Small intestine (tissue), 7 donors: Measurements from ENCODE around the gene BACH2. TPM values are rescaled to one million over a fixed set of nuclear protein-coding genes. Genes with fewer than 3 reads are reported as not detected.

ENCODE experiments used
- DNase-seq, 2 donors: peaks; one replicate each; pipeline versions ENCODE4 v3.0.0 to v3.0.0-alpha.2; 2013
- FAIRE-seq: peaks from 2 replicates; lab custom pipeline; 2012; peaks lifted over from hg19 to GRCh38; lab: Jason Lieb, UNC
- H3K27ac ChIP-seq, 3 donors: one replicate each; pipeline ENCODE4 v1.5.1; 2013; ENCODE audit warnings: low read length in 2 of 3, mild to moderate bottlenecking in 2 of 3, control low read depth in 1 of 3, inconsistent platforms in 1 of 3, low read depth in 1 of 3, moderate library complexity in 1 of 3
- H3K27me3 ChIP-seq, 3 donors: one replicate each; pipeline ENCODE4 v1.6.1; 2013; ENCODE audit warnings: low read length in 3 of 3, inconsistent platforms in 1 of 3; ENCODE audit not compliant: control insufficient read depth in 3 of 3, insufficient read depth in 3 of 3
- H3K36me3 ChIP-seq, 3 donors: one replicate each; pipeline ENCODE4 v1.6.1; 2013; ENCODE audit warnings: low read length in 3 of 3, inconsistent platforms in 1 of 3, low read depth in 1 of 3, mild to moderate bottlenecking in 1 of 3, moderate library complexity in 1 of 3; ENCODE audit not compliant: control insufficient read depth in 3 of 3, insufficient read depth in 2 of 3
- H3K4me1 ChIP-seq, 3 donors: one replicate each; pipeline ENCODE4 v1.6.1; 2013; ENCODE audit warnings: low read length in 2 of 3, inconsistent platforms in 1 of 3, low read depth in 1 of 3, mild to moderate bottlenecking in 1 of 3, moderate library complexity in 1 of 3; ENCODE audit not compliant: control insufficient read depth in 3 of 3, insufficient read depth in 2 of 3
- H3K4me3 ChIP-seq, 3 donors: one replicate each; pipeline ENCODE4 v1.5.1; 2013; ENCODE audit warnings: low read length in 3 of 3, control low read depth in 1 of 3, inconsistent platforms in 1 of 3, low read depth in 1 of 3, mild to moderate bottlenecking in 1 of 3, moderate library complexity in 1 of 3
- H3K9me3 ChIP-seq, 2 donors: one replicate each; pipeline ENCODE4 v1.6.1; 2013; ENCODE audit warnings: low read depth in 1 of 2, low read length in 1 of 2; ENCODE audit not compliant: control insufficient read depth in 2 of 2, insufficient read depth in 1 of 2
- WGBS, 3 donors: extraction: QIAGEN DNeasy Blood & Tissue Kit; methylation state at CpG; one replicate each; pipeline ENCODE4 v1.1.7; 2013; 5-methylcytosine and 5-hydroxymethylcytosine counted together
- polyA plus RNA-seq, 4 donors: library from polyadenylated mRNA; stranded (reverse) in 3 of 4; unstranded in 1 of 4; fragments of 200-250 nt in 3 of 4; fragments of 120-200 nt in 1 of 4; gene quantifications; one replicate each; pipeline versions ENCODE4 v1.2.1 to v1.2.3, GENCODE V29; 2013
- donor health status: healthy with polysubstance abuse.
- donor health status: control.
- donor health status: control.
- donor health status: Bipolar disorder and iron deficiency.
- donor health status: healthy.

BACH2 gene
- polyA plus RNA-seq, 4 donors, result under 0.01 to 1.4 (median 0.67) TPM; not detected in 1

DNA sequence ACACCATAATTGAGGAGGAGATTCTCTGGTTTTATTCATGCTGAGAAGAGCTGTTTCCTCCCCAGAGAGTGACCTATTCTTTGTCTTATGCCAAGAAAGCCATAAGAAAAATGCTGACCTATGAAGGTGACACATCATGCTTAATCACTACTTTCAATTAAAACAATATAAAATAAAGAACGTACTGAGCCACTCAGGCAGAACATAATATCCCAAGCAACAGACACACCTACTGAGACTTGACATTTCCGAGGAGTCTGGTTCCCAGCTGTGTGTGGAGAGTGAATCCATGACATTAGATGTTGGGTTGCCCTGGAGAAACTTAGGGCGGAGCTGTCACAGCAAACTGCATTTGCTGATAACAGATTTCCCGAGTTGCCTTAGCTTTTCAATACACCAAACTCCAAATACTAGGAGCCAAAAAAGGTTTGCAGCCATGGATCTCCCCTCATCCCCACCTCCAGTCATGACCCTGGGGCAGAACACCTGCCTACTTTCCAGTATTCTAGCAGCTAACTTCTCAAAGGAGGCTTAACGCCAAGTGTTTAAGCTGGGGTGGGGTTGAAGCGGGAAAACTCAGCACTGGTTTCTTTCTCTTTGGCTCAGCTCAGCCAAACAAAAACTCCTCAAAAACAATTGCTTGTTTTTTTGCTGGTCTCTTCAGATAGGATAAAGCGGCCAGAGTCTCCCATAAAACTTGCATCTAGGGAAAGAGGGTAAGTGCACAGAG lies 92.2 kb downstream of the BACH2 start:
- no peaks in the 10 kb centered on the region for H3K27me3 ChIP-seq
- FAIRE-seq (no peak), DNase-seq (no peak)
- no peaks in the 10 kb centered on the region for H3K36me3 ChIP-seq
- H3K9me3 ChIP-seq, result no peaks in the 10 kb centered on the region
- no peak overlapping the region for H3K4me3 ChIP-seq
- H3K4me1 ChIP-seq, result no peaks in the 10 kb centered on the region
- 55 to 71% (median 66%) methylated on average over 7 of the region's 7 CpGs for WGBS, 3 donors
- H3K27ac ChIP-seq, result no peak overlapping the region

DNA sequence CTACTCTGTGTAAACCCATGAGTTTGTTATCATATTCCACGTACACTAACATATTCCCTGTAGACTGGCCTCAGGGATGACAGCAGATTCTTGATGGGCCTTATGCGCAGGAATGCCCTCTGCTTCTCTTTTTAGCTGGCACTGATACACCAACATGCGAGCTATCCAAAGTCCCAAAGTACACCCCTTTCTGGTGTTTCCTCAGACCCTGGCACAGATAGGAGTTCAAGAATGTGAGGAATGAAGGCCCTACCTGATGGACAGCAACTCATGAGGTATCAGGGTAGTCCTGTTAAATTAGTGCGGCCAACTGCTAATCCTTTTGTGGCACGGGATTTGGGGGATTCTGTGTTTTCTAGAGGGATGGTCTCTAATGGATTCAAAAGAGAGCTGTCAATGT lies 93.0 kb downstream of the BACH2 start:
- FAIRE-seq (no peak), DNase-seq (no peak)
- Histone ChIP-seq H3K36me3 (no peaks in the 10 kb centered on the region), H3K9me3 (no peaks in the 10 kb centered on the region), H3K27ac (no peak overlapping the region), H3K4me1 (no peaks in the 10 kb centered on the region), H3K27me3 (no peaks in the 10 kb centered on the region), H3K4me3 (no peak overlapping the region)
- WGBS, 3 donors, result 77 to 82% (median 82%) methylated on average over 5 of the region's 5 CpGs

DNA sequence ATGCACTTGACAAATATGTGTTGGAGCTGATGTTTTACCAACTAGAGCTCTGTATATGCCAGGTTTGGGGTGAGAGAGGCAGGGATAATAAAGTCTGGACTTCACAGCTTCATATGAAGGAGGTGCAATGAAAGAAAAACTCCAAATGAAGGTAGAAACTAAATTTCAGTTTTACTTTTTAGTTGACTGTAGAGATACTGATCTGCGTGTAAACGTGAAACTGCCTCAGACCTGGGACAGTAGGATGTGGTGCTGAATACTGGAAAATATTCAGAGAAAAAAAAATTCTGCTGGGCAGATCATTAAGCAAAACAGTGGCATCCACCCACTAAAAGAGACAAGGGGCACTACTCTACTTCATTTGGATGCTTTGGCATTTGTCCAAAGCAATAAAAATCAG lies 94.5 kb downstream of the BACH2 start:
- Histone ChIP-seq H3K27me3 (no peaks in the 10 kb centered on the region), H3K4me1 (no peaks in the 10 kb centered on the region), H3K36me3 (no peaks in the 10 kb centered on the region), H3K27ac (no peak overlapping the region), H3K4me3 (no peak overlapping the region), H3K9me3 (peaks cover 0 to 5% of the 10 kb centered on the region in 2 donors)
- no peak for DNase-seq
- FAIRE-seq, result no peak
- WGBS, 3 donors, result 39 to 51% (median 48%) methylated on average over 2 of the region's 2 CpGs

DNA sequence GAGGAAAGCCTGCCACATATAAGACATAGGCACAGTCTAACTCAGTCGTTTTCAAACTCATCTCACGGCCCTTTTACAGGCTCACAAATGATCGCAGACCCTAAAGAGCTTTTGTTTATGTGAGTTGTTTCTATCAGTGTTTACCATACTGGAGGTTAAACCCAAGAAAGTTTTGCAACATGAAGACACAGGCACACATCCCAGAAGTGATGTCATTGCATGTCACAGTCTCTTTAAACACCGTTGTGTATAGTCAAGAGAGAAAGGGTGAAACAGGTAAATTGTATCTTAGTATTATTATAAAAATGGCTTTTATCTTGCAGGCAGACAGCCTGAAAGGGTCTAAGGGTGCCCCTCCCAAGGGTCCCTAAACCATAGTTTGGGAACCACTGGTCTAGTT lies 96.7 kb downstream of the BACH2 start:
- 78 to 88% (median 88%) methylated on average over 4 of the region's 4 CpGs for WGBS, 3 donors
- no peaks in the 10 kb centered on the region for H3K4me1 ChIP-seq
- DNase-seq (no peak), FAIRE-seq (no peak)
- no peak overlapping the region for H3K27ac ChIP-seq
- H3K4me3 ChIP-seq, result no peak overlapping the region
- no peaks in the 10 kb centered on the region for H3K27me3 ChIP-seq
- peaks cover 0 to 5% of the 10 kb centered on the region in 2 donors for H3K9me3 ChIP-seq
- H3K36me3 ChIP-seq, result no peaks in the 10 kb centered on the region

DNA sequence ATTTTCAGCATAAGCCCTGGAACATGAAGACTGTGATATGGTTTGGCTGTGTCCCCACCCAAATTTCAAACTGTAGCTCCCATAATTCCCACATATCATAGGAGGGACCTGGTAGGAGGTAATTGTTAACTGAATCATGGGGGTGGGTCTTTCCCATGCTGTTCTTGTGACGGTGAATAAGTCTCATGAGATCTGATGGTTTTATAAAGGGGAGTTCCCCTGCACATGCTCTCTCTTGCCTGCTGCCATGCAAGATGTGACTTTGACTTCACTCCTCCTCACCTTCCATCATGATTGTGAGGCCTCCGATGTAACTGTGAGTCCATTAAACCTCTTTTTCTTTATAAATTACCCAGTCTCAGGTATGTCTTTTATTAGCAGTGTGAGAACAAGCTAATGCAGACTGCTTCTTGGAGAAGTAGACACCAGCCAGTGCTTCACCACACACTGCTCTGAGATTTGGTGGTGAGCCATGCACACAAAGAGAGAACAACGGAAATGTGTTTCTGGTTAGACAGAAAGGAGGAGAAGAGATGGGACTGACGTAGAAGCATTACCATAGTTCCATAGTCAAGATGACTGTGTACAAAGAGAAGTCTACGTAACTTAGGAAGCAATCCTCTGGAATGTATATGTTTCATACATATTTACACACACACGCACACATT lies 97.8 kb downstream of the BACH2 start:
- H3K27me3 ChIP-seq, result no peaks in the 10 kb centered on the region
- H3K36me3 ChIP-seq, result no peaks in the 10 kb centered on the region
- H3K27ac ChIP-seq, result no peak overlapping the region
- H3K9me3 ChIP-seq, result peaks cover 0 to 5% of the 10 kb centered on the region in 2 donors
- no peak overlapping the region for H3K4me3 ChIP-seq
- H3K4me1 ChIP-seq, result peaks cover 0 to 5% (median 0%) of the 10 kb centered on the region in 3 donors
- DNase-seq (no peak), FAIRE-seq (no peak)
- 92 to 96% (median 95%) methylated on average over 6 of the region's 6 CpGs for WGBS, 3 donors

DNA sequence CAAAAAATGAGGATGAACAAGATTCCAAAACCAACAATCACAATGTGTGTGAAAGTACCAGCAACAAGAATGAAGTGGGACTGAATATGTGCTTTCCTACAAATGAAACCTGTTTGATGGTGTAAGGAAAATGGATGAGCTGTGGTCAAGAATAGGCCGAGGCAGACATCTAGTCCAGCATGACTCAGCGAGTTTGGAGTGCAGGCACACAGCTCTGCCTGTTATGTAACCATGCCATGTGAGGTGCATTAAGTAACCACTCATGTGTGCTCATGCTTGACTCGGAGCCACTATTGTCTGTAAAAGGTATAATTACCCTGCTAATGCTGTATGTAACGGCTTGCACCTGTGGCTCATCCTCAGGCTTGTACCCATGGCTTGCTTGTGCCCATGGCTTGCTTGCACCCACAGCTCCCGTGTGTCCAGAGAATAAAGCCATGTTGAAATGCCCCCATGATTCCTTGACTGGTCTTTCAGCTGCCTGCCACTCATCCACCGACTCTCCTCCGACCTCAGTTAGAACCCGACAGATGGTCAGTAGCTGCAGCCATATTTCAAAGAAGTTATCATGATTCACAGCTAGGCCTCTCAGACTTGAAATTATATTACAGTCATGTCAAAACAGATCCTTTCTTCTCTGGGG lies 98.7 kb downstream of the BACH2 start:
- H3K4me3 ChIP-seq, result no peak overlapping the region
- peaks cover 0 to 5% (median 0%) of the 10 kb centered on the region in 3 donors for H3K4me1 ChIP-seq
- peaks cover 0 to 5% of the 10 kb centered on the region in 2 donors for H3K9me3 ChIP-seq
- H3K36me3 ChIP-seq, result no peaks in the 10 kb centered on the region
- no peaks in the 10 kb centered on the region for H3K27me3 ChIP-seq
- no peak overlapping the region for H3K27ac ChIP-seq
- FAIRE-seq (no peak), DNase-seq (no peak)
- WGBS, 3 donors, result 83 to 94% (median 90%) methylated on average over 8 of the region's 8 CpGs

DNA sequence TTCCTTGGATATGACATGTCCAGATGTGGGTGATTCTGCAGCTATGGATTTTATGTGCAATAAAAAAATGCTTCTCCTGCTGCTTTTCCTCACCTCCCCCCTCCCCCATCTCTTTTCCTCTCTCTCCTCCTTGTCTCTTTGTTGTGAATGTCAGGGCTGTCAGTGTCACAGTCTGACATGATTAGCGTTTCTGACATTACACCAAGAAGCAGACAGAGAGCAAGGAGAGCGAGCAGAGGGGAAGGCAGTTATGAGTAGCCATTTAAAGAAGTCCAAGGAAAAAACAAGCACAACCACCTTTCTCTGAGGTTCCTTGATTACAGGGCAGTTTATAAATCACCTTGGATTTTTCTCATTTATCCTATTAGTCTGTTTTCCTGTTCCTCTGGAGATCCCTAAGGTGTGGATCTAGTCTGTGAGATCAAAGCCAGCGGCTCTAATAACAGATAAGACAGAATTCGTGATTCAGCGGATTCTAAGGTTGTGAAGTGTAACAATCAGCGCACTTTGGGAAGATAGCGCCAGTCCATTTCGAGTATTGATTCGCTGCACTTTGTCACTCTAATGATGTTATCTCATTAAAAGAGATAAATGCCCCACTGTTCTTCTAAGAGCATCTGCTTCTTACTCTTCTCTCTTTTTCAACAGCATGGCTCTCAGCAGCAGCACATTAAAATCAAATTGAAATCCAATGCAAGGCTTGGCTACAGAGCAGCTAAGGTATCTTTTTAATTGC lies 101.4 kb downstream of the BACH2 start:
- Histone ChIP-seq H3K27me3 (no peaks in the 10 kb centered on the region), H3K27ac (no peak overlapping the region), H3K9me3 (peaks cover 0 to 5% of the 10 kb centered on the region in 2 donors), H3K4me1 (peaks cover 0 to 5% (median 0%) of the 10 kb centered on the region in 3 donors), H3K36me3 (no peaks in the 10 kb centered on the region), H3K4me3 (no peak overlapping the region)
- DNase-seq, result no peak
- WGBS, 3 donors, result 46 to 75% (median 52%) methylated on average over 9 of the region's 9 CpGs
- FAIRE-seq, result no peak

DNA sequence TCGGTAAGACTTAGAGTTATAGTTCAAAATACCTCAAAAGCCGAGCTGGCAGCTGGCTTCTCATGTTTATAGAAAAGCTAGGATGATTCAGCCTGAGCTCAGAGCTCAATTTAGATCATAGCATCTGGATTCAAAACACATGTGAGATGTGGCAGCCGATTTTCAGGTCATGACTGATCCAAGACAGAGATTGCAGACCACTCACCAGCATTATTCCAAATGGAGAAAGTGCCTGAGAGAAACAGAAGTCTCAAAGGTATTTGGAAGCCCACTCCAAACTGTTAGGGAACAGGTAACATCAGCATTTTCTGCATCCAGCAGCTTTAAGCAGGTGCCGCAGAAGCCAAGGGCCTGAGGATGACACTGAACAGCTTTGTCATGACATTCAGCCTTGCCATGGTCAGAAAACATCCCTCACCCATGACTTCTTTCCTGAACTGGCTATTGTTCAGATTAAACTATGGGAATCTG lies 102.2 kb downstream of the BACH2 start:
- Histone ChIP-seq H3K36me3 (no peaks in the 10 kb centered on the region), H3K9me3 (peaks cover 0 to 7% of the 10 kb centered on the region in 2 donors), H3K4me1 (peaks cover 0 to 5% (median 0%) of the 10 kb centered on the region in 3 donors), H3K4me3 (no peak overlapping the region), H3K27me3 (no peaks in the 10 kb centered on the region), H3K27ac (no peak overlapping the region)
- DNase-seq (no peak), FAIRE-seq (no peak)
- 61 to 75% (median 73%) methylated on average over 4 of the region's 4 CpGs for WGBS, 3 donors
